ENCODE data around the gene HES3.

HES3 gene

GRCh38 chr1:6235296-6235677 is 8.7 kb upstream of the HES3 start:
- Histone ChIP-seq H4K20me1 (ENCODE audit: insufficient read depth, low read length) (no peaks in the 10 kb centered on the region), H3K4me1 (ENCODE audit: low read length) (no peaks in the 10 kb centered on the region), H2AFZ (ENCODE audit: low read length) (peak overlapping the region; percentile 72), H3K4me3 (ENCODE audit: low read length) (peak overlapping the region; percentile 84), H3K36me3 (replicated peaks; ENCODE audit: insufficient read depth, low read length) (peaks cover 7% of the 10 kb centered on the region; the same call in 1 of the 2 replicates), H3K27me3 (replicated peaks; ENCODE audit: insufficient read depth, low read length) (peaks cover 18% of the 10 kb centered on the region), H3K79me2 (ENCODE audit: low read length) (peaks cover 33% of the 10 kb centered on the region), H3K9me3 (replicated peaks; ENCODE audit: insufficient read depth, low read length) (no peaks in the 10 kb centered on the region), H3K27ac (ENCODE audit: low read length) (no peak overlapping the region), H3K4me2 (ENCODE audit: low read depth, low read length) (peak overlapping the region; percentile 93), H3K9ac (ENCODE audit: low read length) (peak overlapping the region; percentile 91), H3F3A (ENCODE audit: insufficient read depth, low read length) (no peaks in the 10 kb centered on the region), H3K9me2 (replicated peaks; ENCODE audit: insufficient read depth, low read length) (no peaks in the 10 kb centered on the region)
- TF ChIP-seq EZH2 (optimal IDR thresholded peaks at IDR 0.05; ENCODE audit: low read depth, low read length) (no peak), EZH2phosphoT487 (IDR thresholded peaks at IDR 0.05; ENCODE audit: low read length) (no peak)
- TF ChIP-seq, protein P1, sequence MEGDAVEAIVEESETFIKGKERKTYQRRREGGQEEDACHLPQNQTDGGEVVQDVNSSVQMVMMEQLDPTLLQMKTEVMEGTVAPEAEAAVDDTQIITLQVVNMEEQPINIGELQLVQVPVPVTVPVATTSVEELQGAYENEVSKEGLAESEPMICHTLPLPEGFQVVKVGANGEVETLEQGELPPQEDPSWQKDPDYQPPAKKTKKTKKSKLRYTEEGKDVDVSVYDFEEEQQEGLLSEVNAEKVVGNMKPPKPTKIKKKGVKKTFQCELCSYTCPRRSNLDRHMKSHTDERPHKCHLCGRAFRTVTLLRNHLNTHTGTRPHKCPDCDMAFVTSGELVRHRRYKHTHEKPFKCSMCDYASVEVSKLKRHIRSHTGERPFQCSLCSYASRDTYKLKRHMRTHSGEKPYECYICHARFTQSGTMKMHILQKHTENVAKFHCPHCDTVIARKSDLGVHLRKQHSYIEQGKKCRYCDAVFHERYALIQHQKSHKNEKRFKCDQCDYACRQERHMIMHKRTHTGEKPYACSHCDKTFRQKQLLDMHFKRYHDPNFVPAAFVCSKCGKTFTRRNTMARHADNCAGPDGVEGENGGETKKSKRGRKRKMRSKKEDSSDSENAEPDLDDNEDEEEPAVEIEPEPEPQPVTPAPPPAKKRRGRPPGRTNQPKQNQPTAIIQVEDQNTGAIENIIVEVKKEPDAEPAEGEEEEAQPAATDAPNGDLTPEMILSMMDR (IDR thresholded peaks at IDR 0.05; ENCODE audit: low read length), result no peak
- DNase-seq, result peak; percentile 24

GRCh38 chr1:6237093-6237492 is 6.9 kb upstream of the HES3 start:
- no peak for DNase-seq
- H3K9ac ChIP-seq (ENCODE audit: low read length), result no peak overlapping the region
- H3K79me2 ChIP-seq (ENCODE audit: low read length), result peaks cover 25% of the 10 kb centered on the region
- peaks cover 5% of the 10 kb centered on the region; the same call in 1 of the 2 replicates for H3K36me3 ChIP-seq (replicated peaks; ENCODE audit: insufficient read depth, low read length)
- H2AFZ ChIP-seq (ENCODE audit: low read length), result no peak overlapping the region
- no peak for TF ChIP-seq EZH2 (optimal IDR thresholded peaks at IDR 0.05; ENCODE audit: low read depth, low read length)
- no peak for TF ChIP-seq EZH2phosphoT487 (IDR thresholded peaks at IDR 0.05; ENCODE audit: low read length)
- TF ChIP-seq, protein P1 (IDR thresholded peaks at IDR 0.05; ENCODE audit: low read length), result no peak
- H3K27ac ChIP-seq (ENCODE audit: low read length), result no peak overlapping the region
- H3K9me2 ChIP-seq (replicated peaks; ENCODE audit: insufficient read depth, low read length), result no peaks in the 10 kb centered on the region
- H3F3A ChIP-seq (ENCODE audit: insufficient read depth, low read length), result no peaks in the 10 kb centered on the region
- H3K4me3 ChIP-seq (ENCODE audit: low read length), result no peak overlapping the region
- H3K4me2 ChIP-seq (ENCODE audit: low read depth, low read length), result no peak overlapping the region
- H4K20me1 ChIP-seq (ENCODE audit: insufficient read depth, low read length), result no peaks in the 10 kb centered on the region
- H3K27me3 ChIP-seq (replicated peaks; ENCODE audit: insufficient read depth, low read length), result peaks cover 36% of the 10 kb centered on the region
- no peaks in the 10 kb centered on the region for H3K9me3 ChIP-seq (replicated peaks; ENCODE audit: insufficient read depth, low read length)
- no peaks in the 10 kb centered on the region for H3K4me1 ChIP-seq (ENCODE audit: low read length)

DNA sequence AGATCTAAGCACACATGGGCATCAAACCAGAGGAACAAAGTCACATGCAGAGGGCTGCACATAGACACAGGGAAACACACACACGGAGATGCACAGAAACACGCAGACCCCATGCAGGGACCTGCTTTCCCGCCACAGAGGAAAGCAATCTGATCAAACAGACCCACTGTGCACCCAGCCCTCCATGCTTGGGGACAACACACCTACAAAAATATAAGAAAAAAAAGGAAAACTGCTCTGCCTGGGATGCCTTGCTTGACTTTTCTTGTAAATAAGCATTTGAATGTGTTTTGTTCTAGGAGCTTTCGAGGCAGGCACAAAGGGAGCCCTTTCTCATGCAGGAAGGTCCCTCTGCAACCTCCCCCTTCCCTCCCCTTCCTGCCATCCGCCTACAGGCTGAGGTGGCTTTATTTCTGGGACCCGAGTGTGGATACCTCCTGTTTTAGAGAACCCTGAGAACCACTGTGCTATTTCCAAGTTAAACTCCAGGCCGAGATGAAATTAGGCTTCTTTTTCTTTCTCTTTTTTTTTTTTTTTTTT is 4.7 kb upstream of the HES3 start:
- Histone ChIP-seq H3K9me2 (replicated peaks; ENCODE audit: insufficient read depth, low read length) (no peaks in the 10 kb centered on the region), H3K4me1 (ENCODE audit: low read length) (no peaks in the 10 kb centered on the region), H3K4me2 (ENCODE audit: low read depth, low read length) (no peak overlapping the region), H3K27me3 (replicated peaks; ENCODE audit: insufficient read depth, low read length) (peaks cover 55% of the 10 kb centered on the region), H3F3A (ENCODE audit: insufficient read depth, low read length) (no peaks in the 10 kb centered on the region), H3K79me2 (ENCODE audit: low read length) (peaks cover 11% of the 10 kb centered on the region), H3K36me3 (replicated peaks; ENCODE audit: insufficient read depth, low read length) (no peaks in the 10 kb centered on the region), H4K20me1 (ENCODE audit: insufficient read depth, low read length) (no peaks in the 10 kb centered on the region), H2AFZ (ENCODE audit: low read length) (no peak overlapping the region), H3K27ac (ENCODE audit: low read length) (no peak overlapping the region), H3K9me3 (replicated peaks; ENCODE audit: insufficient read depth, low read length) (no peaks in the 10 kb centered on the region), H3K4me3 (ENCODE audit: low read length) (no peak overlapping the region), H3K9ac (ENCODE audit: low read length) (no peak overlapping the region)
- no peak for DNase-seq
- TF ChIP-seq EZH2phosphoT487 (IDR thresholded peaks at IDR 0.05; ENCODE audit: low read length) (no peak), EZH2 (optimal IDR thresholded peaks at IDR 0.05; ENCODE audit: low read depth, low read length) (no peak)
- TF ChIP-seq, protein P1 (IDR thresholded peaks at IDR 0.05; ENCODE audit: low read length), result no peak
